BLaER1 treated with 17β-estradiol and CSF1 and Interleukin-3, amounts not matched to agents 10 nM and 100 nM (cell line): Measurements from ENCODE around the gene PTX3.

ENCODE experiments used
- H3K27ac ChIP-seq, 11 experiments: shearing (Covaris generic); formaldehyde crosslinking; 2 replicates each; pipeline ENCODE4 v1.8.1; 2022
- H3K27me3 ChIP-seq, 11 experiments: shearing (Covaris generic); formaldehyde crosslinking; 2 replicates each; pipeline ENCODE4 v1.8.1; 2022
- H3K36me3 ChIP-seq, 11 experiments: shearing (Covaris generic); formaldehyde crosslinking; 2 replicates each; pipeline ENCODE4 v1.8.1; 2022
- H3K4me1 ChIP-seq, 10 experiments: shearing (Covaris generic); formaldehyde crosslinking; 2 replicates each; pipeline ENCODE4 v1.8.1; 2022
- H3K4me2 ChIP-seq, 11 experiments: shearing (Covaris generic); formaldehyde crosslinking; 2 replicates each; pipeline ENCODE4 v1.8.1; 2022
- H3K4me3 ChIP-seq, 10 experiments: shearing (Covaris generic); formaldehyde crosslinking; 2 replicates each; pipeline ENCODE4 v1.8.1; 2022
- H3K9ac ChIP-seq, 11 experiments: shearing (Covaris generic); formaldehyde crosslinking; 2 replicates each; pipeline ENCODE4 v1.8.1; 2022
- H3K9me3 ChIP-seq, 11 experiments: shearing (Covaris generic); formaldehyde crosslinking; replicated peaks in 1 of 11; 2 replicates each; pipeline ENCODE4 v1.8.1; 2022
- H4K20me1 ChIP-seq, 11 experiments: shearing (Covaris generic); formaldehyde crosslinking; 2 replicates each; pipeline ENCODE4 v1.8.1; 2022
- Cebpa-rat ChIP-seq, 11 experiments: shearing (Covaris generic); IDR thresholded peaks; 2 replicates each; pipeline ENCODE4 v1.8.1; 2022

PTX3 gene

GRCh38 chr3:157416347-157417087 is 20.1 kb upstream of the PTX3 start:
- Histone ChIP-seq H3K9me3 (peaks cover 0 to 7% (median 0%) of the 10 kb centered on the region in 11 experiments; a peak in 2 of 22 replicates), H3K4me2 (no peak overlapping the region), H3K4me3 (no peak overlapping the region), H3K27me3 (no peaks in the 10 kb centered on the region), H3K27ac (no peak overlapping the region), H3K4me1 (peaks cover 0 to 14% (median 0%) of the 10 kb centered on the region in 10 experiments; a peak in 3 of 20 replicates), H3K9ac (no peak overlapping the region), H3K36me3 (no peaks in the 10 kb centered on the region), H4K20me1 (no peaks in the 10 kb centered on the region)
- TF ChIP-seq Cebpa-rat (IDR thresholded peaks at IDR 0.05), result no peak

- Histone ChIP-seq H3K9ac (no peak overlapping the region), H4K20me1 (no peaks in the 10 kb centered on the region), H3K4me2 (no peak overlapping the region), H3K27me3 (no peaks in the 10 kb centered on the region), H3K27ac (no peak overlapping the region), H3K4me1 (peaks cover 0 to 14% (median 0%) of the 10 kb centered on the region in 10 experiments; a peak in 3 of 20 replicates), H3K4me3 (no peak overlapping the region), H3K9me3 (no peaks in the 10 kb centered on the region), H3K36me3 (no peaks in the 10 kb centered on the region)
- no peak for TF ChIP-seq Cebpa-rat (IDR thresholded peaks at IDR 0.05)
Measured at GRCh38 chr3:157417247-157417646, 19.4 kb upstream of the PTX3 start.

GRCh38 chr3:157418104-157418503 is 18.5 kb upstream of the PTX3 start:
- H4K20me1 ChIP-seq, result no peaks in the 10 kb centered on the region
- no peak overlapping the region for H3K27ac ChIP-seq
- H3K27me3 ChIP-seq, result no peaks in the 10 kb centered on the region
- TF ChIP-seq Cebpa-rat (IDR thresholded peaks at IDR 0.05), result no peak
- peaks cover 0 to 14% (median 0%) of the 10 kb centered on the region in 10 experiments; a peak in 3 of 20 replicates for H3K4me1 ChIP-seq
- H3K4me3 ChIP-seq, result no peak overlapping the region
- no peaks in the 10 kb centered on the region for H3K36me3 ChIP-seq
- peak overlapping the region in 1 of 11 experiments; percentile 17; a peak in 1 of 22 replicates for H3K4me2 ChIP-seq
- no peaks in the 10 kb centered on the region; a peak in 1 of 22 replicates for H3K9me3 ChIP-seq
- H3K9ac ChIP-seq, result no peak overlapping the region

- TF ChIP-seq Cebpa-rat (IDR thresholded peaks at IDR 0.05), result no peak
- Histone ChIP-seq H3K9me3 (peaks cover 0 to 23% (median 9%) of the 10 kb centered on the region in 11 experiments; a peak in 16 of 22 replicates), H3K27ac (no peak overlapping the region), H4K20me1 (no peaks in the 10 kb centered on the region), H3K27me3 (no peaks in the 10 kb centered on the region), H3K36me3 (peaks cover 0 to 6% (median 0%) of the 10 kb centered on the region in 11 experiments; a peak in 1 of 22 replicates), H3K4me1 (peaks cover 0 to 19% (median 0%) of the 10 kb centered on the region in 10 experiments; a peak in 3 of 20 replicates), H3K4me3 (no peak overlapping the region), H3K9ac (no peak overlapping the region), H3K4me2 (peak overlapping the region in 1 of 11 experiments; percentile 21; a peak in 2 of 22 replicates)
Measured at GRCh38 chr3:157420606-157421130, 16.0 kb upstream of the PTX3 start.

GRCh38 chr3:157423337-157423736 is 13.3 kb upstream of the PTX3 start:
- Histone ChIP-seq H3K36me3 (peaks cover 0 to 6% (median 0%) of the 10 kb centered on the region in 11 experiments; a peak in 1 of 22 replicates), H3K4me2 (no peak overlapping the region), H3K9me3 (peaks cover 3 to 36% (median 14%) of the 10 kb centered on the region in 11 experiments; a peak in 17 of 22 replicates), H3K27me3 (no peaks in the 10 kb centered on the region), H3K27ac (no peak overlapping the region), H3K4me1 (peaks cover 0 to 43% (median 0%) of the 10 kb centered on the region in 10 experiments; a peak in 6 of 20 replicates), H3K4me3 (no peak overlapping the region), H3K9ac (no peak overlapping the region), H4K20me1 (no peaks in the 10 kb centered on the region)
- TF ChIP-seq Cebpa-rat (IDR thresholded peaks at IDR 0.05), result no peak

DNA sequence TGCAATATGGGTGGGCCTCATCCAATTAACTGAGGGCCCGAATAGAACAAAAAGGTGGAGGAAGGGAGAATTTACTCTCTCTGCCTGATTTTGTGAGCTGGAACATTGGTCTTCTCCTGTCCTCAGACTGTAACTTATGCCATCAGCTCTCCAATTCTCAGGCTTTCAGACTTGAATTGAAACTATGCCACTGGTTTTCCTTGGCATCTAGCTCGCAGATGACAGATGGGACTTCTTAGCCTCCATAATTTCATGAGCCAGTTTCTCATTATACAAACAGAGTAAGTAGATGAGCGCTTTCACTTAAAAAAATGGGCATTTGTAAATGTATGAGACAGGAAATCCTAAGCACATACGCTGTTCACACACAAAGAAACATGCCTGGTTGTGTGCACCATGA is 8.7 kb upstream of the PTX3 start:
- peaks cover 3 to 36% (median 14%) of the 10 kb centered on the region in 11 experiments; a peak in 17 of 22 replicates for H3K9me3 ChIP-seq
- no peaks in the 10 kb centered on the region for H3K27me3 ChIP-seq
- H3K36me3 ChIP-seq, result peaks cover 0 to 6% (median 0%) of the 10 kb centered on the region in 11 experiments; a peak in 1 of 22 replicates
- H4K20me1 ChIP-seq, result no peaks in the 10 kb centered on the region
- H3K27ac ChIP-seq, result peak overlapping the region in 4 of 11 experiments; percentile 65 to 86 (median 75); a peak in 7 of 22 replicates
- H3K4me1 ChIP-seq, result peaks cover 0 to 74% (median 0%) of the 10 kb centered on the region in 10 experiments; a peak in 7 of 20 replicates
- H3K4me3 ChIP-seq, result no peak overlapping the region
- TF ChIP-seq Cebpa-rat (IDR thresholded peaks at IDR 0.05), result no peak
- H3K4me2 ChIP-seq, result peak overlapping the region in 4 of 11 experiments; percentile 21 to 82 (median 67); a peak in 6 of 22 replicates
- peak overlapping the region in 1 of 11 experiments; percentile 46; a peak in 3 of 22 replicates for H3K9ac ChIP-seq

- Histone ChIP-seq H3K4me2 (peak overlapping the region in 4 of 11 experiments; percentile 21 to 82 (median 67); a peak in 6 of 22 replicates), H3K9ac (peak overlapping the region in 3 of 11 experiments; percentile 32 to 59 (median 55); a peak in 3 of 22 replicates), H3K27me3 (no peaks in the 10 kb centered on the region), H3K27ac (peak overlapping the region in 4 of 11 experiments; percentile 65 to 86 (median 75); a peak in 8 of 22 replicates), H3K36me3 (peaks cover 0 to 6% (median 0%) of the 10 kb centered on the region in 11 experiments; a peak in 1 of 22 replicates), H3K9me3 (peaks cover 3 to 32% (median 14%) of the 10 kb centered on the region in 11 experiments; a peak in 17 of 22 replicates), H3K4me1 (peaks cover 0 to 84% (median 0%) of the 10 kb centered on the region in 10 experiments; a peak in 7 of 20 replicates), H4K20me1 (no peaks in the 10 kb centered on the region), H3K4me3 (no peak overlapping the region)
- no peak for TF ChIP-seq Cebpa-rat (IDR thresholded peaks at IDR 0.05)
Measured at GRCh38 chr3:157428853-157429252, 7.8 kb upstream of the PTX3 start.

- Histone ChIP-seq H3K27me3 (no peaks in the 10 kb centered on the region), H3K4me3 (no peak overlapping the region), H4K20me1 (no peaks in the 10 kb centered on the region), H3K27ac (peak overlapping the region in 4 of 11 experiments; percentile 65 to 86 (median 75); a peak in 8 of 22 replicates), H3K9me3 (peaks cover 3 to 30% (median 14%) of the 10 kb centered on the region in 11 experiments; a peak in 17 of 22 replicates), H3K4me1 (peaks cover 0 to 92% (median 0%) of the 10 kb centered on the region in 10 experiments; a peak in 7 of 20 replicates), H3K4me2 (peak overlapping the region in 4 of 11 experiments; percentile 11 to 82 (median 67); a peak in 6 of 22 replicates), H3K36me3 (peaks cover 0 to 6% (median 0%) of the 10 kb centered on the region in 11 experiments; a peak in 1 of 22 replicates), H3K9ac (peak overlapping the region in 3 of 11 experiments; percentile 32 to 59 (median 55); a peak in 3 of 22 replicates)
- TF ChIP-seq Cebpa-rat (IDR thresholded peaks at IDR 0.05), result peak in 1 of 11 experiments; percentile 33; a peak in 1 of 22 replicates
Measured at GRCh38 chr3:157429708-157430107, 6.9 kb upstream of the PTX3 start.
